GM12878 (cell line): ENCODE results near the gene LMNB1. TPM values are rescaled to one million over a fixed set of nuclear protein-coding genes. Genes with fewer than 3 reads are reported as not detected.

ENCODE experiments used
- ATAC-seq: fragments of 200-7000 bp; cut with Tn5 transposase; 3 replicates; pipeline ENCODE4 v1.9.1; 2020; ENCODE audit warnings: mild to moderate bottlenecking, moderate library complexity
- BruUV-seq: library from RNA; stranded (reverse); fragments of 400-500 nt; replicated peaks from 2 replicates; lab custom pipeline; 2021; lab: Mats Ljungman, UMichigan
- CTCF ChIA-PET: fragments of 300-600 bp; sonication (Branson Sonifier 250); formaldehyde crosslinking; extraction: SDS; loops from one replicate; lab custom pipeline; 2021; ENCODE audit warnings: inconsistent platforms; lab: Yijun Ruan, JAX
- POLR2A ChIA-PET: fragments of 350-600 bp; formaldehyde crosslinking; extraction: SDS; loops from one replicate; lab custom pipeline; 2021; ENCODE audit warnings: inconsistent platforms; lab: Charles Lee
- RAD21 ChIA-PET: fragments of 300-600 bp; sonication (Branson Sonifier 250); formaldehyde crosslinking; loops from one replicate; lab custom pipeline; 2023; ENCODE audit warnings: antibody characterized with exemption; ENCODE audit not compliant: unreplicated experiment; lab: Charles Lee
- SMC1A ChIA-PET: fragments of 300-600 bp; sonication (Branson Sonifier 250); formaldehyde crosslinking; loops from one replicate; lab custom pipeline; 2023; ENCODE audit not compliant: unreplicated experiment, uncharacterized antibody; lab: Charles Lee
- DNase-seq: peaks from one replicate; pipeline ENCODE4 v3.0.0-alpha.2; 2011; ENCODE audit warnings: low read depth, low spot score
- FAIRE-seq: peaks from 3 replicates; lab custom pipeline; 2011; peaks lifted over from hg19 to GRCh38; lab: Jason Lieb, UNC
- H2AFZ ChIP-seq: 2 replicates; pipeline ENCODE4 v1.6.0; 2011; ENCODE audit warnings: low read depth, low read length, control low read depth; ENCODE audit not compliant: control insufficient read depth
- H3K27ac ChIP-seq: 2 replicates; pipeline ENCODE4 v1.5.1; 2011; ENCODE audit warnings: control low read depth; ENCODE audit not compliant: control insufficient read depth, insufficient read depth
- H3K27me3 ChIP-seq, 2 experiments: replicated peaks in 1 of 2; 2 replicates each; pipeline versions ENCODE4 v1.6.0 to v1.6.1; 2011; ENCODE audit warnings: low read length in 1 of 2; ENCODE audit not compliant: control insufficient read depth in 2 of 2, insufficient read depth in 2 of 2
- H3K36me3 ChIP-seq, 2 experiments: 2 replicates each; pipeline ENCODE4 v1.5.1; 2011; ENCODE audit warnings: low read length in 1 of 2; ENCODE audit not compliant: control insufficient read depth in 2 of 2, insufficient read depth in 2 of 2
- H3K4me1 ChIP-seq: 2 replicates; pipeline ENCODE4 v1.6.1; 2011; ENCODE audit warnings: mild to moderate bottlenecking, low read length, moderate library complexity, mixed read lengths; ENCODE audit not compliant: control insufficient read depth, insufficient read depth
- H3K4me2 ChIP-seq: 2 replicates; pipeline ENCODE4 v1.6.0; 2011; ENCODE audit warnings: control low read depth; ENCODE audit not compliant: control insufficient read depth, insufficient read depth
- H3K4me3 ChIP-seq: fragments of 200-600 bp; sonication (generic); 2 replicates; pipeline ENCODE4 v1.5.1; 2016
- H3K79me2 ChIP-seq: 2 replicates; pipeline ENCODE4 v1.6.0; 2011; ENCODE audit warnings: low read length; ENCODE audit not compliant: control insufficient read depth, insufficient read depth
- H3K9ac ChIP-seq: 2 replicates; pipeline ENCODE4 v1.8.0; 2011; ENCODE audit warnings: low read length, control low read depth, mixed read lengths; ENCODE audit not compliant: control insufficient read depth, insufficient read depth
- H3K9me3 ChIP-seq: replicated peaks from 3 replicates; pipeline ENCODE4 v1.5.1; 2011; ENCODE audit warnings: mild to moderate bottlenecking, low read length; ENCODE audit not compliant: control insufficient read depth, insufficient read depth
- H4K20me1 ChIP-seq: 2 replicates; pipeline ENCODE4 v1.6.0; 2011; ENCODE audit not compliant: control insufficient read depth, insufficient read depth
- CHD2 ChIP-seq: IDR thresholded peaks from 2 replicates; pipeline ENCODE4 v1.6.1; 2011; ENCODE audit warnings: low read depth, low read length, improper control_type of control experiment, borderline replicate concordance
- ETV6 ChIP-seq, 2 experiments: fragments of 450-650 bp in 1 of 2; IDR thresholded peaks in 1 of 2; conservative IDR thresholded peaks in 1 of 2; 2 replicates each; pipeline ENCODE4 v1.6.1; 2014; ENCODE audit warnings: antibody characterized with exemption in 1 of 2, borderline replicate concordance in 1 of 2, low read depth in 1 of 2, mild to moderate bottlenecking in 1 of 2, moderate library complexity in 1 of 2
- HDGF ChIP-seq: fragments of 450-650 bp; IDR thresholded peaks from 2 replicates; pipeline ENCODE4 v1.6.1; 2016; ENCODE audit warnings: antibody characterized with exemption
- MEF2B ChIP-seq: fragments of 450-650 bp; IDR thresholded peaks from 2 replicates; pipeline ENCODE4 v1.6.1; 2018; ENCODE audit warnings: mild to moderate bottlenecking, moderate library complexity; ENCODE audit not compliant: partially characterized antibody, poor library complexity, severe bottlenecking
- NBN ChIP-seq: fragments of 450-650 bp; IDR thresholded peaks from 2 replicates; pipeline ENCODE4 v1.6.1; 2016
- RB1 ChIP-seq: fragments of 450-650 bp; formaldehyde crosslinking; IDR thresholded peaks from 2 replicates; pipeline ENCODE4 v1.6.1; 2017; ENCODE audit warnings: mild to moderate bottlenecking, borderline replicate concordance
- SMC3 ChIP-seq: IDR thresholded peaks from 2 replicates; pipeline ENCODE4 v1.6.1; 2011; ENCODE audit warnings: low read length, improper control_type of control experiment, borderline replicate concordance
- ZNF384 ChIP-seq: IDR thresholded peaks from 2 replicates; pipeline ENCODE4 v1.6.1; 2012; ENCODE audit warnings: low read depth, mild to moderate bottlenecking, low read length, improper control_type of control experiment, borderline replicate concordance
- WGBS: methylation state at CpG from one replicate; pipeline ENCODE4 v1.1.6; 2016; ENCODE audit warnings: low lambda C conversion rate; ENCODE audit not compliant: insufficient replicate concordance, insufficient coverage; ENCODE audit errors: missing lambda C conversion rate; 5-methylcytosine and 5-hydroxymethylcytosine counted together
- in situ Hi-C: fragments of 300-500 bp; cut with MboI; formaldehyde crosslinking; loops from 9 replicates; pipeline ENCODE4 v1.14.3; 2018; ENCODE audit warnings: mixed read lengths
- intact Hi-C: fragments of 100-400 bp; cut with micrococcal nuclease; formaldehyde crosslinking; loops from one replicate; pipeline ENCODE4 v1.14.2; 2022; ENCODE audit not compliant: unreplicated experiment
- polyA plus RNA-seq, 11 experiments: library from polyadenylated mRNA; depleted of rRNA in 4 of 11; unstranded in 6 of 11; stranded (reverse) in 5 of 11; fragments of >200 nt; fragmentation: Nextera tagmentation in 4 of 11; fragmentation: Illumina TruSeq in 1 of 11; extraction: Ambion mirVana in 4 of 11; extraction: Trizol in 1 of 11; gene quantifications; 1 replicate in 1 of 11; 2 replicates in 10 of 11; pipeline versions ENCODE4 v1.2.1 to v1.2.3, GENCODE V29; 2011 to 2016; ENCODE audit warnings: inconsistent platforms in 2 of 11, missing spikeins in 2 of 11, low read depth in 1 of 11
- total RNA-seq, 4 experiments: library from RNA; depleted of rRNA in 3 of 4; stranded (reverse); fragments of >200 nt in 3 of 4; fragmentation: Illumina TruSeq in 1 of 4; extraction: Trizol in 1 of 4; gene quantifications; 2 replicates each; pipeline versions ENCODE4 v1.2.1 to v1.2.3, GENCODE V29; 2013 to 2021
- TF ChIP-seq, protein P1 (sequence below): fragments of 450-650 bp; conservative IDR thresholded peaks from 2 replicates; pipeline ENCODE4 v1.6.1; 2017; ENCODE audit warnings: mild to moderate bottlenecking, moderate library complexity
- TF ChIP-seq, protein P2 (sequence below): fragments of 450-650 bp; IDR thresholded peaks from 2 replicates; pipeline ENCODE4 v1.6.1; 2017; ENCODE audit warnings: mild to moderate bottlenecking

Gene LMNB1
- total and polyA plus RNA-seq, 10 of the 15 experiments (the other 5 are each of a cell fraction or from before 2014, with no cell fraction given): 7.0 to 185 (median 86.4) TPM

DNA sequence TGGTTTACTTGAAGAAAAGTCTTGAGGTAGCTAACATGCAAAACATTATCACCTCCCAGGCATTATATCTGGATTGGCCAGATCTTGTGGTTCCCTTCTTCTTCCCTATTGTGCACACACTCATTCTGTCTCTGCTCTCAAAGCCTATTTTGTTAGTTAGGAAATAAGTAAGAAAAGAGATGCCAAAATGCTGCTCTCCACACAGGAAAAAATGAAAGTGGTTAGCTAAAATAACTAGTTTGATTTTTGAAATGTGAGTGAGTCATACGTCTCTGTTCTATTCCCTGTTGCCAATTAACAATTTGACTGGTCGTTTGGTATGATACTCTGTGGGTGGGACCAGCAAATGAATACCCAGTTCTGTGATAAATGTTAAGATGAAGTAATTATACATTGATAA, 28.1 kb downstream of the LMNB1 start:
- no peak for ATAC-seq
- in situ Hi-C loops: no loop called here

DNA sequence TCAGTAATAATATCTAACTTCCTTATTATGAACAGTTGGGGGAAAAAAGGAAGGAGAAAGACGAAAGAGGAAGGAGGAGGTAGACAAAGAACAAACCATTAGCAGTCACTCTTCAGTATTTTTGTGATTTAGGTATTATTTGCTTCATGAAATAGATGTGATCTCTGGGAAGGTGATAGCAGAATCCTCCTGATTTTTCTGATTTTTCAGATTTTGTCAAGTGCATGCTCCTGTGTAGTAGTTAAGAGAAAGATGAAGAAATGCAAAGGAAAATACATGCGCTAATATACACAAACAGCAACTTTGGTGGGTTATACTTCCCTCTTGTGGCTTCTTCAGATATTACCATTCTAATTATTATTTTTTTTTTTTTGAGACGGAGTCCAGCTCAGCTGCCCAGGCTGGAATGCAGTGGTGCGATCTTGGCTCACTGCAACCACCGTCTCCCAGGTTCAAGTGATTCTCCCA, 31.6 kb downstream of the LMNB1 start:
- H3K4me1 ChIP-seq: no peaks in the 10 kb centered on the region
- peak; percentile 68 for ATAC-seq
- SMC1A ChIA-PET: interaction anchor here (0.6 to 4.8 kb wide), 13 partner anchors 9 to 266 kb away, joined by 3 to 38 read pairs (median 4); no protein-coding TSS in a partner anchor
- H3K9ac ChIP-seq: no peak overlapping the region; the same call in 1 of the 2 replicates
- peak overlapping the region; percentile 22; the same call in 1 of the 2 replicates for H3K4me2 ChIP-seq
- DNase-seq: no peak
- POLR2A ChIA-PET: interaction anchor here (0.6 to 1.2 kb wide), 4 partner anchors 147 to 226 kb away, joined by 3 read pairs; no protein-coding TSS in a partner anchor
- CTCF ChIA-PET: interaction anchor here (0.8 to 3.7 kb wide), 14 partner anchors 7 to 268 kb away, joined by 3 to 54 read pairs (median 5); no protein-coding TSS in a partner anchor
- H3K9me3 ChIP-seq: no peaks in the 10 kb centered on the region
- no peak overlapping the region; the same call in 1 of the 2 replicates for H3K27ac ChIP-seq
- peaks cover 22% of the 10 kb centered on the region for H3K79me2 ChIP-seq
- RAD21 ChIA-PET: interaction anchor here (0.6 to 2.0 kb wide), 9 partner anchors 14 to 453 kb away, joined by 3 to 14 read pairs (median 4); no protein-coding TSS in a partner anchor
- intact Hi-C loops (loop anchor here (1.0 kb wide), 1 partner anchor 152 kb away; no protein-coding TSS in a partner anchor), in situ Hi-C loops (no loop called here)
- FAIRE-seq: no peak
- H4K20me1 ChIP-seq: no peaks in the 10 kb centered on the region; the same call in 1 of the 2 replicates
- WGBS: 31% methylated on average over 5 of the region's 5 CpGs
- H3K27me3 ChIP-seq: no peaks in the 10 kb centered on the region
- no peak overlapping the region for H3K4me3 ChIP-seq
- BruUV-seq: no TSS peak
- H2AFZ ChIP-seq: no peak overlapping the region; the same call in 1 of the 2 replicates
- H3K36me3 ChIP-seq: peaks cover 26 to 38% of the 10 kb centered on the region in 2 experiments
- TF ChIP-seq SMC3 (peak; percentile 52; the same call in 1 of the 2 replicates), ZNF384 (peak; percentile 72; the same call in 1 of the 2 replicates), NBN (0 out of 2 replicates have a peak, but pooled peaks have one; percentile 23), RB1 (no peak)
- TF ChIP-seq, protein P1, sequence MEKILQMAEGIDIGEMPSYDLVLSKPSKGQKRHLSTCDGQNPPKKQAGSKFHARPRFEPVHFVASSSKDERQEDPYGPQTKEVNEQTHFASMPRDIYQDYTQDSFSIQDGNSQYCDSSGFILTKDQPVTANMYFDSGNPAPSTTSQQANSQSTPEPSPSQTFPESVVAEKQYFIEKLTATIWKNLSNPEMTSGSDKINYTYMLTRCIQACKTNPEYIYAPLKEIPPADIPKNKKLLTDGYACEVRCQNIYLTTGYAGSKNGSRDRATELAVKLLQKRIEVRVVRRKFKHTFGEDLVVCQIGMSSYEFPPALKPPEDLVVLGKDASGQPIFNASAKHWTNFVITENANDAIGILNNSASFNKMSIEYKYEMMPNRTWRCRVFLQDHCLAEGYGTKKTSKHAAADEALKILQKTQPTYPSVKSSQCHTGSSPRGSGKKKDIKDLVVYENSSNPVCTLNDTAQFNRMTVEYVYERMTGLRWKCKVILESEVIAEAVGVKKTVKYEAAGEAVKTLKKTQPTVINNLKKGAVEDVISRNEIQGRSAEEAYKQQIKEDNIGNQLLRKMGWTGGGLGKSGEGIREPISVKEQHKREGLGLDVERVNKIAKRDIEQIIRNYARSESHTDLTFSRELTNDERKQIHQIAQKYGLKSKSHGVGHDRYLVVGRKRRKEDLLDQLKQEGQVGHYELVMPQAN: no peak
- TF ChIP-seq, protein P2, sequence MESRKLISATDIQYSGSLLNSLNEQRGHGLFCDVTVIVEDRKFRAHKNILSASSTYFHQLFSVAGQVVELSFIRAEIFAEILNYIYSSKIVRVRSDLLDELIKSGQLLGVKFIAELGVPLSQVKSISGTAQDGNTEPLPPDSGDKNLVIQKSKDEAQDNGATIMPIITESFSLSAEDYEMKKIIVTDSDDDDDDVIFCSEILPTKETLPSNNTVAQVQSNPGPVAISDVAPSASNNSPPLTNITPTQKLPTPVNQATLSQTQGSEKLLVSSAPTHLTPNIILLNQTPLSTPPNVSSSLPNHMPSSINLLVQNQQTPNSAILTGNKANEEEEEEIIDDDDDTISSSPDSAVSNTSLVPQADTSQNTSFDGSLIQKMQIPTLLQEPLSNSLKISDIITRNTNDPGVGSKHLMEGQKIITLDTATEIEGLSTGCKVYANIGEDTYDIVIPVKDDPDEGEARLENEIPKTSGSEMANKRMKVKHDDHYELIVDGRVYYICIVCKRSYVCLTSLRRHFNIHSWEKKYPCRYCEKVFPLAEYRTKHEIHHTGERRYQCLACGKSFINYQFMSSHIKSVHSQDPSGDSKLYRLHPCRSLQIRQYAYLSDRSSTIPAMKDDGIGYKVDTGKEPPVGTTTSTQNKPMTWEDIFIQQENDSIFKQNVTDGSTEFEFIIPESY: peak; percentile 88

More for the DNA sequence above, 28.1 kb downstream of the LMNB1 start:
- CTCF ChIA-PET: interaction anchor here (0.9 to 11.2 kb wide), 6 partner anchors 8 to 239 kb away, joined by 3 to 108 read pairs (median 9); no protein-coding TSS in a partner anchor
- Histone ChIP-seq H3K4me1 (peaks cover 7% of the 10 kb centered on the region; the same call in 1 of the 2 replicates), H3K27me3 (no peaks in the 10 kb centered on the region), H3K36me3 (peaks cover 15 to 18% of the 10 kb centered on the region in 2 experiments), H3K9ac (no peak overlapping the region), H3K9me3 (no peaks in the 10 kb centered on the region), H3K79me2 (peaks cover 53% of the 10 kb centered on the region), H3K27ac (no peak overlapping the region), H4K20me1 (no peaks in the 10 kb centered on the region), H3K4me3 (no peak overlapping the region), H3K4me2 (no peak overlapping the region), H2AFZ (no peak overlapping the region)
- FAIRE-seq (no peak), DNase-seq (no peak)
- intact Hi-C loops: no loop called here
- RAD21 ChIA-PET: interaction anchor here (1.0 to 6.1 kb wide), 4 partner anchors 8 to 148 kb away, joined by 3 to 67 read pairs (median 5); partner anchors contain the start of gene LMNB1
- BruUV-seq: no TSS peak
- WGBS: 36% methylated on average over 2 of the region's 2 CpGs
- SMC1A ChIA-PET: interaction anchor here (1.0 to 2.6 kb wide), 9 partner anchors 10 to 204 kb away, joined by 3 to 20 read pairs (median 5); partner anchors contain the start of gene PHAX
- POLR2A ChIA-PET: interaction anchor here (0.6 to 1.5 kb wide), 5 partner anchors 10 to 119 kb away, joined by 3 to 4 read pairs (median 3); no protein-coding TSS in a partner anchor
- TF ChIP-seq ZNF384 (no peak), HDGF (no peak), CHD2 (no peak), RB1 (no peak), MEF2B (no peak), ETV6 (conservative IDR thresholded peaks at IDR 0.05 in 1 of 2, IDR thresholded peaks at IDR 0.05 in 1 of 2; ENCODE audit: borderline replicate concordance in 1 of 2, low read depth in 1 of 2) (no peak)
